ENCODE results near the gene MAGI3.
A peak's percentile ranks its signal among the peaks of the same experiment; 100 is the strongest.
"Not testable (repeated sequence)": the region's sequence is repeated elsewhere in the genome, so short reads cannot be mapped to it uniquely, and the experiment has no call there.

Gene MAGI3

DNA sequence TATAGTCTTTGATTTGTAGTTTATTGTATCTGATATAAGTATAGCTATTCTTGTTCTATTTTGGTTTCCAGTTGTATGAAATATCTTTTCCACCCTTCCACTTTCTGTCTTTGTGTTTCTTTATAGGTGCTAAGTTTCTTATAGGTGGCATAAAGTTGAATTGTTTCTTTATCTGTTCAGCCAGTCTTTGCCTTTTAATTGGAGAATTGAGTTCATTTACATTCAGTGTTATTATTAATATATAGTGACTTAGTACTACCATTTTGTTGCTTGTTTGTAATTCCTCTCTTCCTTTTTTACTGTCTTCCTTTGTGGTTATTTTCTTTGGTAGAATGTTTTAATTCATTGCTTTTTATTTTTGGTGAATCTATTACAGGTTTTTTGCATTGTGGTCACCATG is 77.7 kb downstream of the MAGI3 start:
- DNase-seq, result no peak
- no peak overlapping the region for H2BK120ac ChIP-seq (ENCODE audit: low read depth, low read length)
- H3K4me2 ChIP-seq (ENCODE audit: low read length), result no peak overlapping the region
- H4K8ac ChIP-seq (ENCODE audit: low read depth, low read length), result no peak overlapping the region
- H3K9ac ChIP-seq (ENCODE audit: low read length), result no peak overlapping the region
- H3K4ac ChIP-seq (ENCODE audit: low read depth, low read length), result no peak overlapping the region
- H3K4me3 ChIP-seq (ENCODE audit: low read length), result no peak overlapping the region
- no peak overlapping the region for H2BK5ac ChIP-seq (ENCODE audit: low read length)
- no peak overlapping the region for H2BK15ac ChIP-seq (replicated peaks; ENCODE audit: low read depth)
- no peak overlapping the region for H3K27ac ChIP-seq (ENCODE audit: low read depth, low read length)
- no peaks in the 10 kb centered on the region for H3K79me2 ChIP-seq (ENCODE audit: control insufficient read depth, insufficient read depth, low read length)
- H3K4me1 ChIP-seq (ENCODE audit: control insufficient read depth, low read depth, low read length), result no peaks in the 10 kb centered on the region
- no peak overlapping the region for H4K5ac ChIP-seq (ENCODE audit: low read length)
- no peak overlapping the region for H3K56ac ChIP-seq (ENCODE audit: low read length)
- H3K18ac ChIP-seq (ENCODE audit: low read length), result no peak overlapping the region
- peaks cover 2% of the 10 kb centered on the region for H3K79me1 ChIP-seq (ENCODE audit: low read length)
- no peaks in the 10 kb centered on the region for H3K27me3 ChIP-seq (ENCODE audit: insufficient read depth, low read length, poor library complexity)
- no peak overlapping the region for H2AK5ac ChIP-seq (ENCODE audit: low read length)
- H3K23ac ChIP-seq (ENCODE audit: low read length), result no peak overlapping the region
- no peaks in the 10 kb centered on the region for H3K36me3 ChIP-seq (ENCODE audit: control insufficient read depth, insufficient read depth, low read length)

DNA sequence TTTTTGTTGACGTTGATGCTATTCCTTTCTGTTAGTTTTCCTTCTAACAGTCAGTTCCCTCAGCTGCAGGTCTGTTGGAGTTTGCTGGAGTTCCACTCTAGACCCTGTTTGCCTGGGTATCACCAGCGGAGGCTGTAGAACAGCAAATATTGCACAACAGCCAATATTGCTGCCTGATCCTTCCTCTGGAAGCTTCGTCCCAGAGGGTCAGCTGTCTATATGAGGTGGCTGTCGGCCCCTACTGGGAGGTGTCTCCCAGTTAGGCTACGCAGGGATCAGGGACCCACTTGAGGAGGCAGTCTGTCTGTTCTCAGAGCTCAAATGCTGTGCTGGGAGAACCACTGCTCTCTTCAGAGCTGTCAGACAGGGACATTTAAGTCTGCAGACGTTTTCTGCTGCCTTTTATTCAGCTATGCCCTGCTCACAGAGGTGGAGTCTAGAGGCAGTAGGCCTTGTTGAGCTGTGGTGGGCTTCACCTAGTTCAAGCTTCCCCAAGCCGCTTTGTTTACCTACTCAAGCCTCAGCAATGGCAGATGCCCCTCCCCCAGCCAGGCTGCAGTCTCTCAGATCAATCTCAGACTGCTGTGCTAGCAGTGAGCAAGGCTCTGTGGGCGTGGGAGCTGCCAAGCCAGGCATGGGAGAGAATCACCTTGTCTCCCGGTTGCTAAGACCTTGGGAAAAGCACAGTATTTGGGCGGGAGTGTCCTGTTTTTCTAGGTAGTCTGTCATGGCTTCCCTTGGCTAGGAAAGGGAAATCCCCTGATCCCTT is 88.3 kb downstream of the MAGI3 start:
- not testable (repeated sequence) for DNase-seq; H3K27me3 ChIP-seq (ENCODE audit: insufficient read depth, low read length, poor library complexity); H3K79me2 ChIP-seq (ENCODE audit: control insufficient read depth, insufficient read depth, low read length); H2BK5ac ChIP-seq (ENCODE audit: low read length); H3K4me1 ChIP-seq (ENCODE audit: control insufficient read depth, low read depth, low read length); H3K27ac ChIP-seq (ENCODE audit: low read depth, low read length); H3K9ac ChIP-seq (ENCODE audit: low read length); H3K56ac ChIP-seq (ENCODE audit: low read length); H4K8ac ChIP-seq (ENCODE audit: low read depth, low read length); H3K4me2 ChIP-seq (ENCODE audit: low read length); H2AK5ac ChIP-seq (ENCODE audit: low read length); H3K79me1 ChIP-seq (ENCODE audit: low read length); H3K36me3 ChIP-seq (ENCODE audit: control insufficient read depth, insufficient read depth, low read length); H2BK15ac ChIP-seq (replicated peaks; ENCODE audit: low read depth); H3K4me3 ChIP-seq (ENCODE audit: low read length); H3K4ac ChIP-seq (ENCODE audit: low read depth, low read length); H3K18ac ChIP-seq (ENCODE audit: low read length); H3K23ac ChIP-seq (ENCODE audit: low read length); H4K5ac ChIP-seq (ENCODE audit: low read length); H2BK120ac ChIP-seq (ENCODE audit: low read depth, low read length)
- WGBS (ENCODE audit: extremely low coverage, insufficient coverage, low lambda C conversion rate), result no CpG with 5 or more reads among the region's 10 CpGs

DNA sequence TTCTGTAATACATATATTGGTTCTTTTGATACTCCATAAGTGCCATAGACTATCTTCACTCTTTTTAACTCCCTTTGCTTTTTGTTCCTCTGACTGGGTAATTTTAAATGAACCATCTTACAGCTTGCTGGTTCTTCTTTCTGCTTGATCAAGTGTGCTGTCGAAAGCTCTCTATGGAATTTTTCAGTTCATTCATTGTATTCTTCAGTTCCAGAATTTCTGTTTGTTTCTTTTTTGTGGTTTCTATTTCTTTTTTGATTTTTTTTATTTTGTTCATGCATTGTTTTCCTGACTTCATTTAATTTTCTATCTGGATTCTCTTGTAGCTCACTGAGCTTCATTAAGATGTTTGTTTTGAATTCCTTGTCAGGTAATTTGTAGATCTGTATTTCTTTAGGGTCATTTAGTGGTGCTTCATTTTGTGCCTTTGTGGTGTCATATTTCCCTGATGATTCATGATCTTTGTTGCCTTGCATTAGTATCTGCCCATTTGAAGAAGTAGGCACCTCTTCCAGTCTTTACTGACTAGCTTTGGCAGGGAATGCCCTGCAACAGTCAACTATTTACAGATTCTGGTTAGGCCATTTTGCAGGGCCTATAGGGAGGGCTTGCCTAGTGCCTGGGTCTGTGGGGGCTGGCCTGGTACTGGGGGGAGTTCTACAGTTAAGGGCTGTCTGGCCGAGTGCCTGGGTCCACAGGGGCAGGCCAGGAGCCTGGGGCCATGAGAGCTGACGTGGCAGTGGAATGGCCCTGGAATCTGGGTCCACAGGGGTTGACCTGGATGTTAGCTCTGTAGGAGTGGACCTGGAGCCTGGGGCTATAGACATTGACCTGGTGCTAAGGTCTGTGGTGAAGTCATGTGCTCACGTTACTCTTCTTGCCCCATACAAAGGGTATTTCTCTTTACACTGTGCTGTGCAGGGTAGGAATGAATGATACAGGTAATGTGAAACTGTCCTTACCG is 89.7 kb downstream of the MAGI3 start:
- no peak overlapping the region for H3K56ac ChIP-seq (ENCODE audit: low read length)
- WGBS (ENCODE audit: extremely low coverage, insufficient coverage, low lambda C conversion rate), result no CpG with 5 or more reads among the region's 5 CpGs
- no peaks in the 10 kb centered on the region for H3K4me1 ChIP-seq (ENCODE audit: control insufficient read depth, low read depth, low read length)
- no peak overlapping the region for H3K9ac ChIP-seq (ENCODE audit: low read length)
- H3K4me3 ChIP-seq (ENCODE audit: low read length), result no peak overlapping the region
- peaks cover 7% of the 10 kb centered on the region for H3K79me1 ChIP-seq (ENCODE audit: low read length)
- H3K79me2 ChIP-seq (ENCODE audit: control insufficient read depth, insufficient read depth, low read length), result no peaks in the 10 kb centered on the region
- no peak overlapping the region for H3K23ac ChIP-seq (ENCODE audit: low read length)
- H2BK15ac ChIP-seq (replicated peaks; ENCODE audit: low read depth), result no peak overlapping the region
- H4K5ac ChIP-seq (ENCODE audit: low read length), result no peak overlapping the region
- H3K4ac ChIP-seq (ENCODE audit: low read depth, low read length), result no peak overlapping the region
- no peaks in the 10 kb centered on the region for H3K27me3 ChIP-seq (ENCODE audit: insufficient read depth, low read length, poor library complexity)
- no peak overlapping the region for H3K27ac ChIP-seq (ENCODE audit: low read depth, low read length)
- no peak overlapping the region for H3K18ac ChIP-seq (ENCODE audit: low read length)
- no peak overlapping the region for H2AK5ac ChIP-seq (ENCODE audit: low read length)
- no peak overlapping the region for H4K8ac ChIP-seq (ENCODE audit: low read depth, low read length)
- no peak overlapping the region for H2BK5ac ChIP-seq (ENCODE audit: low read length)
- no peak for DNase-seq
- H2BK120ac ChIP-seq (ENCODE audit: low read depth, low read length), result no peak overlapping the region
- no peaks in the 10 kb centered on the region for H3K36me3 ChIP-seq (ENCODE audit: control insufficient read depth, insufficient read depth, low read length)
- H3K4me2 ChIP-seq (ENCODE audit: low read length), result no peak overlapping the region

DNA sequence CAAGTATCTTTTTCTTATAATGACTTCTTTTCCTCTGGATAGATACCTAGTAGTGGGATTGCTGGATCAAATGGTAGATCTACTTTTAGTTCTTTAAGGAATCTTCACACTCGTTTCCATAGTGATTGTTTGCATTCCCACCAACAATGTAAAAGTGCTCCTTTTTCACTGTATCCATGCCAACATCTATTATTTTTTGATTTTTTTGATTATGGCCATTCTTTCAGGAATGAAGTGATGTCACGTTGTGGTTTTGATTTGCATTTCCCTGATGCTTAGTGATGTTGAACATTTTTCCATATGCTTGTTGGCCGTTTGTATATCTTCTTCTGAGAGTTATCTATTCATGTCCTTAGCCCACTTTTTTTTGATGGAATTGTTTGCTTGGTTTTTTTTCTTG is 94.8 kb downstream of the MAGI3 start:
- H3K79me2 ChIP-seq (ENCODE audit: control insufficient read depth, insufficient read depth, low read length); H3K4me2 ChIP-seq (ENCODE audit: low read length); H3K4me1 ChIP-seq (ENCODE audit: control insufficient read depth, low read depth, low read length); H2BK5ac ChIP-seq (ENCODE audit: low read length); DNase-seq; H2BK120ac ChIP-seq (ENCODE audit: low read depth, low read length); H2BK15ac ChIP-seq (replicated peaks; ENCODE audit: low read depth); H3K18ac ChIP-seq (ENCODE audit: low read length); H3K23ac ChIP-seq (ENCODE audit: low read length); H3K9ac ChIP-seq (ENCODE audit: low read length); H2AK5ac ChIP-seq (ENCODE audit: low read length); H3K4me3 ChIP-seq (ENCODE audit: low read length); H3K4ac ChIP-seq (ENCODE audit: low read depth, low read length); H3K79me1 ChIP-seq (ENCODE audit: low read length); H4K8ac ChIP-seq (ENCODE audit: low read depth, low read length); H3K27me3 ChIP-seq (ENCODE audit: insufficient read depth, low read length, poor library complexity); H4K5ac ChIP-seq (ENCODE audit: low read length); H3K27ac ChIP-seq (ENCODE audit: low read depth, low read length); H3K56ac ChIP-seq (ENCODE audit: low read length); H3K36me3 ChIP-seq (ENCODE audit: control insufficient read depth, insufficient read depth, low read length): not testable (repeated sequence)
- WGBS (ENCODE audit: extremely low coverage, insufficient coverage, low lambda C conversion rate), result no CpG with 5 or more reads among the region's 3 CpGs

DNA sequence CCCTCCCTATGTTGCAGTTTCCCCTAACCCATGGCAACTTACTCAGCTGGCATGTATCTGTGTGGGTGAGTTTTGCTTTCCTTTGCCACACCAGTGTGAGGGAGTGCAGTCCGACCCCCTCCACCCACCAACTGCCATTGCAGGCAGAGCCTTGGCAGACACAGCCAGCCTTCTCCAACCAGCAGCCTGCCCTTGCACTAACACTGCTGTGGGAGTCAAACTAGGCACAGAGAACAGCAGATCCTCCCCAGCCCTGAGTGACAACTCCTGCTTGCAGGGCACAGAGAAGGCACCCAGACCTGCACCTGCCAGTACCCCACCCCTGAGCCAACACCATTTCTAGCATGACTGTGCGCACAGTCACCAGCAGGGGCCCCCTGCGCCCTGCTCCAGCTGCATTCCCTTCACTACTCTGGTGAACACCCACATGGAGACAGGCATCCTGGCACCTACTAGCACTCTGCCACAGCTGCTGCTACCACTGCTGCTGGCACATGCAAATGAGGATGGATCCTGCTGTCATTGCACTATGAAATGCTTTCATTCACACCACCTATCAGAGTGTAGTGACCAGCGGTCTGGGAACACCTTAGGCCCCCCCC is 98.4 kb downstream of the MAGI3 start:
- Histone ChIP-seq H3K4me2 (ENCODE audit: low read length) (no peak overlapping the region), H3K27me3 (ENCODE audit: insufficient read depth, low read length, poor library complexity) (no peaks in the 10 kb centered on the region), H3K4ac (ENCODE audit: low read depth, low read length) (no peak overlapping the region), H3K9ac (ENCODE audit: low read length) (no peak overlapping the region), H3K4me3 (ENCODE audit: low read length) (no peak overlapping the region), H4K5ac (ENCODE audit: low read length) (no peak overlapping the region), H3K4me1 (ENCODE audit: control insufficient read depth, low read depth, low read length) (no peaks in the 10 kb centered on the region), H3K23ac (ENCODE audit: low read length) (no peak overlapping the region), H3K79me1 (ENCODE audit: low read length) (peaks cover 3% of the 10 kb centered on the region), H3K56ac (ENCODE audit: low read length) (no peak overlapping the region), H2BK15ac (replicated peaks; ENCODE audit: low read depth) (no peak overlapping the region), H3K79me2 (ENCODE audit: control insufficient read depth, insufficient read depth, low read length) (no peaks in the 10 kb centered on the region), H2AK5ac (ENCODE audit: low read length) (no peak overlapping the region), H3K18ac (ENCODE audit: low read length) (no peak overlapping the region), H3K27ac (ENCODE audit: low read depth, low read length) (no peak overlapping the region), H2BK120ac (ENCODE audit: low read depth, low read length) (no peak overlapping the region), H2BK5ac (ENCODE audit: low read length) (no peak overlapping the region), H3K36me3 (ENCODE audit: control insufficient read depth, insufficient read depth, low read length) (no peaks in the 10 kb centered on the region), H4K8ac (ENCODE audit: low read depth, low read length) (no peak overlapping the region)
- DNase-seq, result peak; percentile 44
- no CpG with 5 or more reads among the region's 4 CpGs for WGBS (ENCODE audit: extremely low coverage, insufficient coverage, low lambda C conversion rate)

All from mesendoderm (in vitro differentiated cells).